Natural killer cell (primary cell): ENCODE measurements around the gene CCDC134. TPM values are rescaled to one million over a fixed set of nuclear protein-coding genes. Genes with fewer than 3 reads are reported as not detected.

Experiments used
- ATAC-seq, 3 donors: fragments of 150-1000 bp in 2 of 3; fragments of 200-7000 bp in 1 of 3; cut with Tn5 transposase; 1 replicate in 1 of 3; 2 replicates in 2 of 3; pipeline ENCODE4 v1.10.0; 2021; ENCODE audit warnings: mild to moderate bottlenecking in 2 of 3, moderate library complexity in 2 of 3
- DNase-seq, 2 donors: peaks; one replicate each; pipeline versions ENCODE4 v3.0.0 to v3.0.0-alpha.2; 2013 to 2021; ENCODE audit warnings: mixed read lengths in 1 of 2
- H3K27ac ChIP-seq: one replicate; pipeline ENCODE4 v1.5.1; 2013; ENCODE audit warnings: mild to moderate bottlenecking, low read length
- H3K27me3 ChIP-seq: one replicate; pipeline ENCODE4 v1.6.1; 2013; ENCODE audit warnings: low read length; ENCODE audit not compliant: control insufficient read depth, insufficient read depth
- H3K36me3 ChIP-seq: one replicate; pipeline ENCODE4 v1.6.1; 2013; ENCODE audit warnings: low read length; ENCODE audit not compliant: control insufficient read depth, insufficient read depth
- H3K4me1 ChIP-seq: one replicate; pipeline ENCODE4 v1.6.1; 2013; ENCODE audit warnings: low read length; ENCODE audit not compliant: control insufficient read depth, insufficient read depth
- H3K4me3 ChIP-seq: one replicate; pipeline ENCODE4 v1.5.1; 2013; ENCODE audit warnings: low read length
- H3K9me3 ChIP-seq: one replicate; pipeline ENCODE4 v1.6.1; 2013; ENCODE audit warnings: low read length; ENCODE audit not compliant: control insufficient read depth, insufficient read depth
- H3K27ac Mint-ChIP-seq, 2 donors: one replicate each; pipeline ENCODE4 v1.8.0; 2022; ENCODE audit warnings: mild to moderate bottlenecking in 2 of 2, mixed read lengths in 2 of 2, moderate library complexity in 1 of 2
- H3K27me3 Mint-ChIP-seq, 2 donors: one replicate each; pipeline ENCODE4 v1.8.0; 2022; ENCODE audit warnings: low read depth in 2 of 2, mixed read lengths in 2 of 2
- H3K36me3 Mint-ChIP-seq: one replicate; pipeline ENCODE4 v1.8.0; 2022; ENCODE audit warnings: mixed read lengths
- H3K4me1 Mint-ChIP-seq, 2 donors: one replicate each; pipeline ENCODE4 v1.8.0; 2022; ENCODE audit warnings: mixed read lengths in 2 of 2
- H3K4me3 Mint-ChIP-seq: one replicate; pipeline ENCODE4 v1.8.0; 2022; ENCODE audit warnings: mild to moderate bottlenecking, moderate library complexity, mixed read lengths
- H3K9me3 Mint-ChIP-seq, 2 donors: one replicate each; pipeline ENCODE4 v1.8.0; 2022; ENCODE audit warnings: mixed read lengths in 2 of 2
- CTCF ChIP-seq: fragments of 200-600 bp; IDR thresholded peaks from one replicate; pipeline ENCODE4 v1.8.0; 2022; ENCODE audit warnings: antibody characterized with exemption
- WGBS: methylation state at CpG from one replicate; pipeline ENCODE4 v1.1.7; 2013; ENCODE audit warnings: missing lambda C conversion rate; ENCODE audit not compliant: insufficient coverage; 5-methylcytosine and 5-hydroxymethylcytosine counted together
- intact Hi-C: fragments of 100-400 bp; cut with micrococcal nuclease; formaldehyde crosslinking; loops from one replicate; pipeline ENCODE4 v1.14.2; 2022
- total RNA-seq, 4 donors: library from RNA; stranded (reverse); fragments of 120-200 nt in 1 of 4; gene quantifications; one replicate each; pipeline versions ENCODE4 v1.2.3 to v1.2.4, GENCODE V29; 2013 to 2022

CCDC134 gene
- total RNA-seq, 3 donors from 2014 or later (not counting 1 experiment from before 2014, with no cell fraction given), result 16.4 to 22.1 (median 16.7) TPM

DNA sequence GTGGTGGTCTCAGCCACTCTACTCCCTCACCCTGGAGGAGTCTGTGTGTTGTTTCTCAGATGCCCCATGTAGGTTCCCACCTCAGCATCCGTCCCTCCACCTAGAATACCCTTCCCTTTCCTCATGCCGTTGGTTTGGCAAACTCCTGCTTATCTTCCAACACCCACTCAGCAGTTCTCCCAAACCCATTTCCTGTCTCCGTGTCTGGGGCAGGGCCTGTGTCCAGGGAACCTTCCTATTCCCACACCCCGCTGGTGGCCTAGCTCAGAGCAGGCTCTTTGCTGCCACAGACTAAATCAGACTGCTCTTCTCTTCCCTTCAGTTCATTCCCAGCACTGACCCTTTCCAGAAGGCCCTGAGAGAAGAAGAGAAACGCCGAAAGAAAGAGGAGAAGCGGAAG lies 24.9 kb downstream of the CCDC134 start:
- WGBS, result 88% methylated on average over 7 of the region's 7 CpGs
- Mint-ChIP-seq H3K27ac (peak overlapping the region in 1 of 2 donors; percentile 12), H3K4me3 (no peak overlapping the region), H3K9me3 (no peaks in the 10 kb centered on the region), H3K4me1 (peaks cover 9 to 27% of the 10 kb centered on the region in 2 donors), H3K27me3 (no peaks in the 10 kb centered on the region), H3K36me3 (no peaks in the 10 kb centered on the region)
- Histone ChIP-seq H3K9me3 (no peaks in the 10 kb centered on the region), H3K27ac (no peak overlapping the region), H3K27me3 (no peaks in the 10 kb centered on the region), H3K36me3 (no peaks in the 10 kb centered on the region), H3K4me1 (no peaks in the 10 kb centered on the region), H3K4me3 (no peak overlapping the region)
- intact Hi-C loops, result no loop called here
- ATAC-seq, result no peak
- no peak for TF ChIP-seq CTCF
- no peak for DNase-seq

DNA sequence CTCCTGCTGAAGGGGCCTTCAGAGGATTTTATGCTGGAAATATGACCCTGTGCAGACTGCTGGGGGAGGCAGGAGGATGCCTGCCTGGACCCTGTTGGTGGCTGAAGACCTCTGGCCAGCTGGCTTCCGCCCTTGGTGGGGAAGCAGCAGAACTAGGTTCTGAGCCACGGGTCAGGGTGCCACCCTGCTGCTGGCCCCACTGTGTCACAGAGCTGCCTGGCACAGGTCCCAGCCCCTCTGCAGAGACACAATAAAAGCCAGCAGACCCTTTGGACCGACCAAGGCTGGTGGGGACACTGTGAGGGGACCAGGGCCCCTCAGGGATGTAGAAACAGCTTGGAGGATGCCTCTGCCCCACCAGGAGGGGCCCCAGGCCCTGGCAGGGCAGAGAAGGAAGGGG lies 25.5 kb downstream of the CCDC134 start:
- WGBS, result 86% methylated on average over 3 of the region's 3 CpGs
- peak overlapping the region in 1 of 2 donors; percentile 51 for H3K27ac Mint-ChIP-seq
- H3K36me3 Mint-ChIP-seq, result no peaks in the 10 kb centered on the region
- H3K27ac ChIP-seq, result no peak overlapping the region
- no peaks in the 10 kb centered on the region for H3K9me3 ChIP-seq
- H3K27me3 ChIP-seq, result no peaks in the 10 kb centered on the region
- no peaks in the 10 kb centered on the region for H3K4me1 ChIP-seq
- H3K4me3 ChIP-seq, result no peak overlapping the region
- no peak for DNase-seq
- H3K36me3 ChIP-seq, result no peaks in the 10 kb centered on the region
- peaks cover 9 to 21% of the 10 kb centered on the region in 2 donors for H3K4me1 Mint-ChIP-seq
- H3K27me3 Mint-ChIP-seq, result no peaks in the 10 kb centered on the region
- no peak for ATAC-seq
- no peaks in the 10 kb centered on the region for H3K9me3 Mint-ChIP-seq
- intact Hi-C loops, result no loop called here
- TF ChIP-seq CTCF, result no peak
- no peak overlapping the region for H3K4me3 Mint-ChIP-seq

- intact Hi-C loops, result no loop called here
- peaks cover 14 to 22% of the 10 kb centered on the region in 2 donors for H3K4me1 Mint-ChIP-seq
- ATAC-seq (no peak), DNase-seq (no peak)
- H3K4me1 ChIP-seq, result no peaks in the 10 kb centered on the region
- H3K27me3 ChIP-seq, result no peaks in the 10 kb centered on the region
- no peak overlapping the region for H3K27ac ChIP-seq
- no peaks in the 10 kb centered on the region for H3K27me3 Mint-ChIP-seq
- TF ChIP-seq CTCF, result no peak
- no peaks in the 10 kb centered on the region for H3K9me3 ChIP-seq
- H3K36me3 ChIP-seq, result no peaks in the 10 kb centered on the region
- H3K36me3 Mint-ChIP-seq, result no peaks in the 10 kb centered on the region
- no peak overlapping the region for H3K4me3 ChIP-seq
- no peak overlapping the region for H3K4me3 Mint-ChIP-seq
- WGBS, result 96% methylated on average over 11 of the region's 11 CpGs
- peak overlapping the region in 1 of 2 donors; percentile 51 for H3K27ac Mint-ChIP-seq
- H3K9me3 Mint-ChIP-seq, result no peaks in the 10 kb centered on the region
Observed at GRCh38 chr22:41826430-41827383, 26.2 kb downstream of the CCDC134 start.
